ENCODE measurements around the gene PPP4C. TPM values are rescaled to one million over a fixed set of nuclear protein-coding genes. Genes with fewer than 3 reads are reported as not detected.

Gene PPP4C
- total RNA-seq, 3 donors from 2014 or later: 47.7 to 55.1 (median 51.7) TPM

- peak in 1 of 2 donors; percentile 68 for DNase-seq (ENCODE audit: low spot score in 2 of 2)
- Histone ChIP-seq H3K27me3 (no peaks in the 10 kb centered on the region), H3K36me3 (no peaks in the 10 kb centered on the region), H3K27ac (peak overlapping the region; percentile 41 to 50), H3K4me3 (no peak overlapping the region), H3K4me1 (no peaks in the 10 kb centered on the region), H3K9me3 (no peaks in the 10 kb centered on the region)
- TF ChIP-seq CTCF (IDR thresholded peaks at IDR 0.05) (peak in 1 of 3 donors; percentile 43), POLR2AphosphoS5 (IDR thresholded peaks at IDR 0.05) (no peak)
- intact Hi-C loops (cut with DNase I; ENCODE audit: low total_unique reads): no loop called here
Measured at GRCh38 chr16:30054959-30055553, 20.7 kb upstream of the PPP4C start.

GRCh38 chr16:30060346-30060745 lies 15.4 kb upstream of the PPP4C start:
- H3K9me3 ChIP-seq: no peaks in the 10 kb centered on the region
- peak overlapping the region in 1 of 3 donors; percentile 27 for H3K4me3 ChIP-seq
- no peaks in the 10 kb centered on the region for H3K27me3 ChIP-seq
- DNase-seq (ENCODE audit: low spot score in 2 of 2): no peak
- intact Hi-C loops (cut with DNase I; ENCODE audit: low total_unique reads): no loop called here
- no peak for TF ChIP-seq CTCF (IDR thresholded peaks at IDR 0.05)
- no peak for TF ChIP-seq POLR2A (IDR thresholded peaks at IDR 0.05)
- no peak for TF ChIP-seq POLR2AphosphoS5 (IDR thresholded peaks at IDR 0.05)
- peak overlapping the region; percentile 81 to 93 for H3K27ac ChIP-seq
- peaks cover 8 to 9% of the 10 kb centered on the region in 2 donors for H3K4me1 ChIP-seq
- no peaks in the 10 kb centered on the region for H3K36me3 ChIP-seq

GRCh38 chr16:30060836-30061554 lies 14.8 kb upstream of the PPP4C start:
- intact Hi-C loops (cut with DNase I; ENCODE audit: low total_unique reads): no loop called here
- Histone ChIP-seq H3K4me3 (peak overlapping the region in 1 of 3 donors; percentile 27), H3K4me1 (peaks cover 8 to 9% of the 10 kb centered on the region in 2 donors), H3K27me3 (no peaks in the 10 kb centered on the region), H3K36me3 (no peaks in the 10 kb centered on the region), H3K27ac (peak overlapping the region; percentile 81 to 93), H3K9me3 (no peaks in the 10 kb centered on the region)
- peak; percentile 85 to 91 for DNase-seq (ENCODE audit: low spot score in 2 of 2)
- peak; percentile 27 to 63 (median 62) for TF ChIP-seq POLR2AphosphoS5 (IDR thresholded peaks at IDR 0.05)
- TF ChIP-seq POLR2A (IDR thresholded peaks at IDR 0.05): no peak
- no peak for TF ChIP-seq CTCF (IDR thresholded peaks at IDR 0.05)

GRCh38 chr16:30063278-30063892 lies 12.4 kb upstream of the PPP4C start:
- no peak for DNase-seq (ENCODE audit: low spot score in 2 of 2)
- intact Hi-C loops (cut with DNase I; ENCODE audit: low total_unique reads): no loop called here
- H3K36me3 ChIP-seq: peaks cover 1% of the 10 kb centered on the region
- TF ChIP-seq POLR2A (IDR thresholded peaks at IDR 0.05) (no peak), POLR2AphosphoS5 (IDR thresholded peaks at IDR 0.05) (no peak), CTCF (IDR thresholded peaks at IDR 0.05) (no peak)
- peak overlapping the region; percentile 87 to 97 (median 95) for H3K4me3 ChIP-seq
- H3K27me3 ChIP-seq: no peaks in the 10 kb centered on the region
- H3K27ac ChIP-seq: peak overlapping the region; percentile 93 to 98
- peaks cover 9 to 17% of the 10 kb centered on the region in 2 donors for H3K4me1 ChIP-seq
- no peaks in the 10 kb centered on the region for H3K9me3 ChIP-seq
